Caco-2 (cell line): ENCODE measurements around the gene FNDC11. TPM values are rescaled to one million over a fixed set of nuclear protein-coding genes. Genes with fewer than 3 reads are reported as not detected.

Source experiments
- BruUV-seq: library from RNA; stranded (reverse); fragments of 400-500 nt; replicated peaks from 2 replicates; lab custom pipeline; 2021; lab: Mats Ljungman, UMichigan
- CTCF ChIA-PET: fragments of 300-600 bp; sonication (Branson Sonifier 250); formaldehyde crosslinking; loops from one replicate; lab custom pipeline; 2022; ENCODE audit warnings: antibody characterized with exemption; lab: Charles Lee
- POLR2A ChIA-PET: fragments of 300-600 bp; sonication (Branson Sonifier 250); formaldehyde crosslinking; loops from one replicate; lab custom pipeline; 2022; ENCODE audit warnings: antibody characterized with exemption; lab: Charles Lee
- DNase-seq, 2 experiments: peaks; one replicate each; pipeline versions ENCODE4 v3.0.0 to v3.0.0-alpha.2; 2020 to 2022
- H3K27me3 ChIP-seq: replicated peaks from 2 replicates; pipeline ENCODE4 v1.6.0; 2011; ENCODE audit warnings: low read length; ENCODE audit not compliant: control insufficient read depth, insufficient read depth
- H3K36me3 ChIP-seq: 2 replicates; pipeline ENCODE4 v1.5.1; 2011; ENCODE audit warnings: low read length; ENCODE audit not compliant: control insufficient read depth, insufficient read depth
- H3K4me1 ChIP-seq: fragments of 250-450 bp; sonication (Bioruptor Pico); 2 replicates; pipeline ENCODE4 v1.5.1; 2020; ENCODE audit warnings: mild to moderate bottlenecking
- H3K4me3 ChIP-seq: 2 replicates; pipeline ENCODE4 v1.5.1; 2011; ENCODE audit warnings: low read depth, mild to moderate bottlenecking, control low read depth, low read length
- H3K9me3 ChIP-seq: fragments of 250-450 bp; sonication (Bioruptor Pico); 2 replicates; pipeline ENCODE4 v1.5.1; 2020; ENCODE audit warnings: mild to moderate bottlenecking, moderate library complexity
- H3K27ac Mint-ChIP-seq: one replicate; pipeline ENCODE4 v1.8.0; 2022; ENCODE audit warnings: mixed read lengths; ENCODE audit not compliant: unreplicated experiment
- H3K27me3 Mint-ChIP-seq: one replicate; pipeline ENCODE4 v1.8.0; 2022; ENCODE audit warnings: mixed read lengths; ENCODE audit not compliant: insufficient read depth, unreplicated experiment
- H3K36me3 Mint-ChIP-seq: one replicate; pipeline ENCODE4 v1.8.0; 2022; ENCODE audit warnings: mild to moderate bottlenecking, mixed read lengths; ENCODE audit not compliant: insufficient read depth, unreplicated experiment
- H3K4me1 Mint-ChIP-seq: one replicate; pipeline ENCODE4 v1.8.0; 2022; ENCODE audit warnings: low read depth, mixed read lengths; ENCODE audit not compliant: unreplicated experiment
- H3K4me3 Mint-ChIP-seq: one replicate; pipeline ENCODE4 v1.8.0; 2022; ENCODE audit warnings: mild to moderate bottlenecking, moderate library complexity, mixed read lengths; ENCODE audit not compliant: unreplicated experiment
- H3K9me3 Mint-ChIP-seq: one replicate; pipeline ENCODE4 v1.8.0; 2022; ENCODE audit warnings: mixed read lengths; ENCODE audit not compliant: unreplicated experiment
- CTCF ChIP-seq, 2 experiments: fragments of 200-600 bp in 1 of 2; IDR thresholded peaks; 1 replicate in 1 of 2; 2 replicates in 1 of 2; pipeline versions ENCODE4 v1.5.1 to v1.8.0; 2011 to 2022; ENCODE audit warnings: antibody characterized with exemption in 1 of 2, control low read depth in 1 of 2, inconsistent platforms in 1 of 2, low read depth in 1 of 2, low read length in 1 of 2, mild to moderate bottlenecking in 1 of 2, moderate library complexity in 1 of 2; ENCODE audit not compliant: insufficient read depth in 1 of 2, severe bottlenecking in 1 of 2, unreplicated experiment in 1 of 2
- intact Hi-C: fragments of 100-400 bp; cut with micrococcal nuclease; formaldehyde crosslinking; loops from one replicate; pipeline ENCODE4 v1.10.0; 2022; ENCODE audit not compliant: unreplicated experiment
- total RNA-seq: library from RNA; stranded (reverse); gene quantifications from 2 replicates; pipeline ENCODE4 v1.2.3, GENCODE V29; 2022

Gene FNDC11
- total RNA-seq, 1 experiment from 2014 or later = not detected

GRCh38 chr20:63543733-63544132, 10.2 kb upstream of the FNDC11 start:
- H3K27me3 Mint-ChIP-seq = no peaks in the 10 kb centered on the region
- Histone ChIP-seq H3K4me1 (peaks cover 28% of the 10 kb centered on the region), H3K9me3 (no peaks in the 10 kb centered on the region), H3K36me3 (no peaks in the 10 kb centered on the region), H3K27me3 (no peaks in the 10 kb centered on the region), H3K4me3 (no peak overlapping the region)
- no peak for TF ChIP-seq CTCF (IDR thresholded peaks at IDR 0.05; ENCODE audit: insufficient read depth in 1 of 2, low read depth in 1 of 2, low read length in 1 of 2, severe bottlenecking in 1 of 2, unreplicated experiment in 1 of 2)
- no peaks in the 10 kb centered on the region for H3K9me3 Mint-ChIP-seq
- no peak overlapping the region for H3K27ac Mint-ChIP-seq
- no TSS peak for BruUV-seq
- intact Hi-C loops = no loop called here
- no peaks in the 10 kb centered on the region for H3K36me3 Mint-ChIP-seq
- POLR2A ChIA-PET = interaction anchor here (0.9 kb wide), 1 partner anchor 30 kb away, joined by 6 read pairs; the partner anchor contains the start of gene HELZ2
- peaks cover 22% of the 10 kb centered on the region for H3K4me1 Mint-ChIP-seq
- no peak for DNase-seq
- H3K4me3 Mint-ChIP-seq = no peak overlapping the region
- CTCF ChIA-PET = no interaction called here

GRCh38 chr20:63544241-63544957, 9.6 kb upstream of the FNDC11 start:
- BruUV-seq = no TSS peak
- no peaks in the 10 kb centered on the region for H3K36me3 Mint-ChIP-seq
- H3K4me3 Mint-ChIP-seq = no peak overlapping the region
- peaks cover 22% of the 10 kb centered on the region for H3K4me1 Mint-ChIP-seq
- intact Hi-C loops = no loop called here
- no peak overlapping the region for H3K4me3 ChIP-seq
- no peak overlapping the region for H3K27ac Mint-ChIP-seq
- TF ChIP-seq CTCF (IDR thresholded peaks at IDR 0.05; ENCODE audit: insufficient read depth in 1 of 2, low read depth in 1 of 2, low read length in 1 of 2, severe bottlenecking in 1 of 2, unreplicated experiment in 1 of 2) = no peak
- CTCF ChIA-PET = no interaction called here
- POLR2A ChIA-PET = interaction anchor here (0.9 kb wide), 1 partner anchor 30 kb away, joined by 6 read pairs; the partner anchor contains the start of gene HELZ2
- no peaks in the 10 kb centered on the region for H3K9me3 Mint-ChIP-seq
- peaks cover 28% of the 10 kb centered on the region for H3K4me1 ChIP-seq
- H3K36me3 ChIP-seq = no peaks in the 10 kb centered on the region
- no peaks in the 10 kb centered on the region for H3K9me3 ChIP-seq
- no peaks in the 10 kb centered on the region for H3K27me3 ChIP-seq
- H3K27me3 Mint-ChIP-seq = no peaks in the 10 kb centered on the region
- DNase-seq = no peak

GRCh38 chr20:63544958-63545516, 8.9 kb upstream of the FNDC11 start:
- peak; percentile 65 to 94 for DNase-seq
- Histone ChIP-seq H3K36me3 (no peaks in the 10 kb centered on the region), H3K4me3 (no peak overlapping the region), H3K27me3 (no peaks in the 10 kb centered on the region), H3K9me3 (no peaks in the 10 kb centered on the region), H3K4me1 (peaks cover 28% of the 10 kb centered on the region)
- Mint-ChIP-seq H3K4me3 (no peak overlapping the region), H3K9me3 (no peaks in the 10 kb centered on the region), H3K27me3 (no peaks in the 10 kb centered on the region), H3K4me1 (peaks cover 22% of the 10 kb centered on the region), H3K27ac (peak overlapping the region; percentile 31), H3K36me3 (no peaks in the 10 kb centered on the region)
- intact Hi-C loops = no loop called here
- POLR2A ChIA-PET = interaction anchor here (0.5 kb wide), 1 partner anchor 229 kb away, joined by 7 read pairs; no protein-coding TSS in a partner anchor
- no peak for TF ChIP-seq CTCF (IDR thresholded peaks at IDR 0.05; ENCODE audit: insufficient read depth in 1 of 2, low read depth in 1 of 2, low read length in 1 of 2, severe bottlenecking in 1 of 2, unreplicated experiment in 1 of 2)
- BruUV-seq = no TSS peak
- CTCF ChIA-PET = interaction anchor here (1.3 to 1.5 kb wide), 3 partner anchors 25 to 97 kb away, joined by 4 read pairs; partner anchors contain the start of genes HELZ2 and PPDPF
